Erythroblast (primary cell): Measurements from ENCODE around the gene AACS.
"Not testable (repeated sequence)": the region's sequence is repeated elsewhere in the genome, so short reads cannot be mapped to it uniquely, and the experiment has no call there.

ENCODE experiments used
- GATA1 ChIP-seq: IDR thresholded peaks from 2 replicates; pipeline ENCODE4 v1.6.1; 2011; ENCODE audit warnings: low read depth, mild to moderate bottlenecking, control low read depth, low read length, moderate library complexity
- POLR2A ChIP-seq: IDR thresholded peaks from 2 replicates; pipeline ENCODE4 v1.6.1; 2011; ENCODE audit warnings: mild to moderate bottlenecking, low read length

DNA sequence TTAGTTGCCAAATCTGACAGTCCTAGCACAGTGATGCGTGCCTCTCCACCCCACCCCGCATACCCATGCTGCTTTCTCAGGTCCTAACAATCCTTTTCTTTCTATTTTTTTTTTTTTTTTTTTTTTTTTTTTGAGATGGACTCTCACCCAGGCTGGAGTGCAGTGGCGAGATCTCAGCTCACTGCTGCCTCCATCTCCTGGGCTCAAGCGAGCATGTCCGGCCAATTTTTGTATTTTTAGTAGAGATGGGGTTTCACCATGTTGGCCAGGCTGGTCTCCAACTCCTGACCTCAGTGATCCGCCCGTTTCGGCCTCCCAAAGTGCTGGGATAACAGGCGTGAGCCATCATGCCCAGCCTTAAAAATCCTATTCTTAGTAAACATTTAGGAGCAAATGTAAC lies 33.8 kb upstream of the AACS start:
- not testable (repeated sequence) for TF ChIP-seq POLR2A, GATA1
